Stimulated activated CD8-positive, alpha-beta memory T cell treated with anti-CD3 and anti-CD28 coated beads, Interleukin-7, amount 100 ng/mL, for 24 hours (primary cell): ENCODE results near the gene FAM43B.

ENCODE experiments used
- DNase-seq: peaks from one replicate; pipeline ENCODE4 v3.0.0-alpha.2; 2020; ENCODE audit warnings: low read depth

The FAM43B gene

GRCh38 chr1:20552728-20553445 lies 514 bp downstream of the FAM43B start:
- no peak for DNase-seq

DNA sequence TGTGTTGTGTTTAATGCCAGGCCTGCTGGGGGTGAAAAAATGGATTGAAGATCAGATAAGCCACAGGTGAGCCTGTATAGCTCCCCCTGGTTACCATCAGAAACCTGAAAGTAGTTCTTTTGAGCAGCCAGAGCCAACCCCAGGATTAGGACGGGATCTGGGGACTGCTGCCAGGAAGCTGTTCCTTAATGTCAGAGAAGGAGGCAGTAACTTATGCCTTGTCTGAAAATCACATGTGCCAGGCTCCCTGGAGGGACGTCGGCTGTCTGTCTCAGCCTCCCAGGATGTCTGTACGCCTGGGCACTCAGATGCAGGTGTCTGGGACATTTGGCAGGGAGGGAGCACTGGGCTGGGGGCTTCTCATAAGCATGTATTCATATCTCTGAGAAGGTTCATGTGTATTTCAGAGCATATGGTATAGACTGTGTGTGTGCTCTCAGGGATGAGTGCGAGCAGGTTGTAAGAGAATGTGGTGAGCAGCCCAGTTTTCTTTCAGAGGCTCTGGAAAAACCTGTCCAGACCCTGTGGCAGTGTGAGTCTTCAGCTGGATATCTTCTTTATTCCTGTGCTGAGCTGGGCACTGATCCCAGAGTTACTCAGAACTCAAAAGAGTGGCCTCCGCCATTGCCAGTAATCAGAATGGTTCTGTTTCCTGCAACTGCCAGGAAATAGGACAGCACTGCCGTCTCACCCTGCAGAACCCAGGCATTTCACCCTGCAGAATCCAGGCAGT lies 2.8 kb downstream of the FAM43B start:
- no peak for DNase-seq

GRCh38 chr1:20555758-20556120 lies 3.4 kb downstream of the FAM43B start:
- DNase-seq, result no peak

- DNase-seq, result no peak
Measured at GRCh38 chr1:20558191-20558590, 5.8 kb downstream of the FAM43B start.

GRCh38 chr1:20560966-20561365 lies 8.6 kb downstream of the FAM43B start:
- DNase-seq, result no peak

DNA sequence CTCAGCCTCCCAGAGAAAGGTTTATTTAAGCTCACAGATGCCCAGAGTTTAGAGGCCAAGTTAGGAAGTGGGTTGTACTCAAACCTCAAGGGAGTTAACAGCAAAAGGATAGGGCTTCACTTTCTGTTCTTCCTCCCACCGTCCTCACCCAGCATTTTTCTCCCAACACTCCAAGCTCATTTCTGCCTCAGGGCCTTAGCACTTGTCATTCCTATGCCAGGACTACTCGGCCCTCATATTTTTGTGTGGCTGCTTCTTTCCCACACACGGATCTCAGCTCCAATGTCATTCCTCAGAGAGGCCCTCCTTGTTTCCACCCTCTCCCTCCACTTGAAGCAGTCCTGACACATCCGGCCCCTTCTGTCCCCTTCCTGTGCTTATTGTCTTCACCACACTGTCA lies 12.9 kb downstream of the FAM43B start:
- no peak for DNase-seq

- no peak for DNase-seq
Measured at GRCh38 chr1:20569523-20570098, 17.2 kb downstream of the FAM43B start.

- DNase-seq, result no peak
Measured at GRCh38 chr1:20571427-20571826, 19.1 kb downstream of the FAM43B start.

GRCh38 chr1:20573987-20574386 lies 21.6 kb downstream of the FAM43B start:
- no peak for DNase-seq

DNA sequence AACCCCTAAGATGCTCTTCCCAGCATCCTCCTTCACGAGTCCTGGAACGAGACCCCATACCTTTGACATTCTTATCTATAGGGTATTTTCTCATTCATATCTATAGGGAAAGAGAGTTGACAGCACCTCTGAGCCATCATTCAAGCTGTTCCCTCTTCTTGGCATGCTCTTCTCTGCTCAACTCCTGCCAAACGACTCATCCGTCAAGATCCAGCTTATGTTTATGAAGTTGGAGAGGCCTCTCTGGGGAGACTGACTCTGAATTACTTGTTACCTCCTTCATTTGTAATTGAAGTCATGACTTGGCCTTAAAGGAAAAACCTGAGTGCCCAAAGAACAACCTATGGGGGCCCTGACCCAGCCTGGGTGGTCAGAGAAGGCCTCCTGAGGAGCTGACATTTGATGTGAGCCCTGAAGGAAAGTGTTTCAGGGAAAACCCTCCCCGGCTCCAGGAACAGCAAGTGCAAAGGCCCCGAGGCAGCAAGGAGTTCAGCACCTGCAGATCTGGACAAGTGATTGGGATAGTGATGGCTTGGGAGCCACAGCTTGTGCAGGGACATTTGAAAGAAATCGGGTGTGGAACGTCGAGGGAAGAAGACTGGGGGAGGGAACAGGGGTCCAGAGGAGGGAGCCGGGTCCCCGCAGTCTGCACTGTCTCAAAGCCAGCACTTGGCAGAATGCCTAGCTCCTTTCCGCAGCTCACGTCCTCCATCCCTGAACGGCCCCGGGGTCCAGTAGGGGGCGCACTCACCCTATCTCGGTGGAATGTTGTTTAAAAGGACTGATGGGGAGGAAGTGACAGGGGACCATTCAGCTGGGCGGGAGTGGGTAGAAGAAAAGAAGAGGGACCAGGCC lies 22.5 kb downstream of the FAM43B start:
- peak; percentile 59 for DNase-seq

DNA sequence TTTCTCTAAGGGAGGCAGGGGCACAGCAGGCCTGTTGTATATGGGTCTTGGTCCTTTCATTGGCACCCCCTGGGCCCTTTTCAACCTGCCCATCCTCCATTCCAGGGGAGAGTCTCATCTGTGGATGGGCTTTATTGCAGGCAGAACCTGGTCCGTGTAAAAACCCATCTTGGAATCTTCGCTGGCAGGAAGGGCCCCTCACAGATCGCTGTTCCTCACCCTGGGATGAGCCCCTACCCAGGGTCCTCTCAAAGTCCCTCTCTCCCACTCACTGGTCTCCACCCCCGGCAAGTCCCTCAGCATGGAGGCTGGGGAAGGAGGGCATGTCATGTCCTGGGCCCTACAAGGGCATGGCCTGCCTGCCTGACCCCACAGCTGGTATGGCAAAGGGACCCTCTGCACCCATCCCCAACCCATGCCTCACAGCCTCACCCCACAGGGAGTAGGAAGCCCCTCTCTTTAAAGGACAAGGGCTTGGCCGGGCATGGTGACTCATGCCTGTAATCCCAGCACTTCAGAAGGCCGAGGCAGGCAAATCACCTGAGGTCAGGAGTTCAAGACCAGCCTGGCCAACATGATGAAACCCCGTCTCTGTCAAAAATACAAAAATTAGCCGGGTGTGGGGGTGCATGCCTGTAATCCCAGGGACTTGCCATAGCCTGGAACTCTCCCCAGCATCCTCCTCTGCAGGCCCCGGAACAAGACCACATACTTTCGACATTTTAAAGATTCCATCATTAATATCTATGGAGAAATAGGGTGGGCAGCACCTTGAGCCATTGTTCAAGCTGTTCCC lies 23.4 kb downstream of the FAM43B start:
- no peak for DNase-seq

DNA sequence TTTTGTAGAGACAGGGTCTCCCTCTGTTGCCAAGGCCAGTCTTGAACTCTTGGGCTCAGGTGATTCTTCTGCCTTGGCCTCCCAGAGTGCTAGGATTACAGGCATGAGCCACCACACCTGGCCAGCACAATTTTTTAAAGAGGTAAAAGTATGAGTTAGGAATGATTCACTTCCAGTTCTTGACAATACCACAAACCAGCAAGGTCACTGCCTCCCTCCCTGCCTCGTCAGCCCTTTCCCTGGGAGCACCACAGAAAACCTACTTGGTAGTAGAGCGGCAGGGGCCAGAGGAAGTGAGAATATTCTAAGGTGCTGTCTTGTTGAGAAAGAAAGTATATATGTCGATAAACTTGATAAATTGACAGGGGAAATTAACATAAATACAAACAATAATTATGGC lies 25.7 kb downstream of the FAM43B start:
- DNase-seq, result no peak

GRCh38 chr1:20578721-20579395 lies 26.5 kb downstream of the FAM43B start:
- DNase-seq, result no peak

- no peak for DNase-seq
Measured at GRCh38 chr1:20584890-20585289, 32.5 kb downstream of the FAM43B start.

GRCh38 chr1:20586953-20587660 lies 34.7 kb downstream of the FAM43B start:
- no peak for DNase-seq

GRCh38 chr1:20587661-20588053 lies 35.3 kb downstream of the FAM43B start:
- no peak for DNase-seq

DNA sequence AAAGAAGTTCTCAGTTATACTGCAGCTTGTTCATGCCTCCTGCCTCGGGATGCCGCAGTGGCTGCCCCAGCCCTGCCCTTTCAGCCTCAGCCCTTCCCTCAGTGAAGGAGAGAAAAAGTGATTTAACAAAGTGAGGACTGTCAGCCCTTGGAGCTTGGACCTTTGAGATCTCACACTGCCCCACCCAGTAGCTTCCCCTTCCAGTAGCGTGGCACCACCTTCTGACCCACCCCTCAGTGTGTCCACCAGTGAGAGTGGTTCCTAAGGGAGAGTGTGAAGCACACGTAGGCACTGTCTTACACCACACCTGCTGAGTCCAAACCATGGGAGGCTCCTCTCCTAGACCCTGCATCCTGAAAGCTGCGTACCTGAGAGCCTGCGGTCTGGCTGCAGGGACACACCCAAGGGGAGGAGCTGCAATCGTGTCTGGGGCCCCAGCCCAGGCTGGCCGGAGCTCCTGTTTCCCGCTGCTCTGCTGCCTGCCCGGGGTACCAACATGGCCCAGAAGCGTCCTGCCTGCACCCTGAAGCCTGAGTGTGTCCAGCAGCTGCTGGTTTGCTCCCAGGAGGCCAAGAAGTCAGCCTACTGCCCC lies 36.4 kb downstream of the FAM43B start, which contains the start of gene CDA:
TSS of gene CDA (plus strand) at position 464 of the 592 bp plus-strand sequence. CDS start at position 497, 33 bp downstream.
- no peak for DNase-seq

DNA sequence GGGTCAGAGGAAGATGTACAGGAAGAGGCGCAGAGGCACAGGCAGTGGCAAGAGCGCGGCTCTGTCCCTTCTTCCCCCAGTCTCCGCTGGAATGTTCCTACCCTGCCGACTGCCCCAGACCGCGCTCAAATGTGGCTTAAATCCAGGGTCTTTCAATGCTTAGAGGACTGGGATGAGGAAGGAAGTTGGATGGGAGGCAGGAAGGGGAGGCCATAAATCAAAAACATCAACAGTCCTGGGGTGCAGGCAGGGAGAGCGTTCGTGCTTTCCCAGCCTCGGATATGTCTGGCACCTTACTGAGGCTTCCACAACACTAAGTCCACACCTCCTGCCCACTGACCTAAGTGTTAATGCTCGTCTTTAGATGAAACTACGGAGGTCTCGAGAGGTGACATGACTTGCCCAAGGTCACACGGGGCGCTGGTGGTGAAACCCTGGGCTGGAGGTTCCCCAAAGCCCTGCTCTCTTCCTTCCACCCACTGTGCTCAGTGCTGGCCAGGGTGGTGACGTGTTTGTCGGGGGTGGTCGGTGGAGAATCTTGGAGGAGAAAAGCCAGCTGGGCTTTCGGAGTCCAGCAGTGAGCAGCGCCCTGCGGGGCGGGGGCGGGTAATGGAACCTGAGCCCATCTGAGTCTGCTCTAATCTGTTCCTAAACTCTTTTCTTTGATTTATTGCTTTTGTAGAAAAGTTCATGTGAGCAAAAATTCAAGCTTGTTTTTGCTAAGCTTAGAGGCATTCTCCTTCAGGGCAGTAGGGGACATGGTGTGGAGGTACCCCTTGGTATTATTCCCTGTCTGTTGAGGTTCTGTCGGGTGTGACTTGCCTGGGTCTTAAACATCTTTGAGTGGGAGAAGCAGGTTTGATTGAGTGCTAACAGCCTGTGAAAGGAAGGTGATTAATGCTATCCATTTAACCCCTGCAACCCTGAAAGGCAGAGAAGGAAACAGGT lies 37.2 kb downstream of the FAM43B start:
- DNase-seq, result no peak

DNA sequence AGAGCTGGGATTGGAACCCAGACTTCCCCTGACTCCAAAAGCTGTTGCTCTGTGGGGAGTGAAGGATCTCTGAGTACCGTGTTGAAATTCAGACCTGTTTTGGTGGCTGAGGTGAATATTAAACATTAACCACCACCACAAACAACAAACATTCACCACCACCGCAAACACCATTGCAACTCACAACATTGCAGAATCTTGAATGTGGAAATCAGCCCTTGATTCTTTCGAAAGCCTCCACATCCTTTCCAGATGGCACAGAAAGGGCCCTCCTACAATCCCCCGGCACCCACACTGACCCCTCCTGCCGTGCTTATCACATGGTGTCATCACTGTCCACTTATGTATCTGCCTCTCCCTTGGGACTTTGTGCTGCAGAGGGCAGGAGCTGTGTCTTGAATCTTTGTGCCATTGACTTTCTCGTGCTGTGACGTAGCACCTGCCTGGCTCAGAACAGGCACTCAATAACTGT lies 38.0 kb downstream of the FAM43B start:
- DNase-seq, result no peak
